H9 (cell line): ENCODE measurements around the gene IL1RAPL1. TPM values are rescaled to one million over a fixed set of nuclear protein-coding genes. Genes with fewer than 3 reads are reported as not detected.

ENCODE experiments used
- DNase-seq: peaks from one replicate; pipeline ENCODE4 v3.0.0-alpha.2; 2017
- H2AFZ ChIP-seq: one replicate; pipeline ENCODE4 v1.6.1; 2013; ENCODE audit warnings: mild to moderate bottlenecking, low read length, control low read depth, moderate library complexity
- H2AK5ac ChIP-seq: 2 replicates; pipeline ENCODE4 v1.6.1; 2013; ENCODE audit warnings: low read length, control low read depth, mixed read lengths; ENCODE audit not compliant: insufficient read length
- H2BK120ac ChIP-seq: one replicate; pipeline ENCODE4 v1.6.1; 2013; ENCODE audit warnings: low read depth, mild to moderate bottlenecking, low read length, control low read depth, inconsistent platforms; ENCODE audit not compliant: poor library complexity, severe bottlenecking
- H2BK12ac ChIP-seq: 2 replicates; pipeline ENCODE4 v1.6.1; 2013; ENCODE audit warnings: low read length, control low read depth, mixed read lengths, low read depth; ENCODE audit not compliant: insufficient read length
- H2BK15ac ChIP-seq: 2 replicates; pipeline ENCODE4 v1.6.1; 2013; ENCODE audit warnings: low read depth, low read length, control low read depth
- H2BK20ac ChIP-seq: one replicate; pipeline ENCODE4 v1.6.1; 2013; ENCODE audit warnings: low read depth, mild to moderate bottlenecking, low read length, control low read depth, inconsistent platforms; ENCODE audit not compliant: poor library complexity, severe bottlenecking
- H2BK5ac ChIP-seq: 2 replicates; pipeline ENCODE4 v1.6.1; 2013; ENCODE audit warnings: low read length, control low read depth, mixed read lengths; ENCODE audit not compliant: insufficient read length
- H3K14ac ChIP-seq: 2 replicates; pipeline ENCODE4 v1.6.1; 2013; ENCODE audit warnings: low read length, control low read depth; ENCODE audit not compliant: insufficient read depth
- H3K18ac ChIP-seq: 2 replicates; pipeline ENCODE4 v1.6.1; 2013; ENCODE audit warnings: low read depth, mild to moderate bottlenecking, mixed read lengths, low read length, control low read depth; ENCODE audit not compliant: insufficient read length
- H3K23ac ChIP-seq: 2 replicates; pipeline ENCODE4 v1.6.1; 2013; ENCODE audit warnings: low read length, control low read depth, mixed read lengths, low read depth; ENCODE audit not compliant: insufficient read length
- H3K23me2 ChIP-seq: 2 replicates; pipeline ENCODE4 v1.6.1; 2013; ENCODE audit warnings: low read depth, mild to moderate bottlenecking, mixed read lengths, low read length, control low read depth; ENCODE audit not compliant: insufficient read length, poor library complexity, severe bottlenecking
- H3K27ac ChIP-seq: 2 replicates; pipeline ENCODE4 v1.5.1; 2013; ENCODE audit warnings: low read length, control low read depth, mixed read lengths, low read depth; ENCODE audit not compliant: insufficient read length
- H3K27me3 ChIP-seq: 2 replicates; pipeline ENCODE4 v1.6.1; 2013; ENCODE audit warnings: low read length, control low read depth, inconsistent platforms; ENCODE audit not compliant: insufficient read depth
- H3K4ac ChIP-seq: 2 replicates; pipeline ENCODE4 v1.6.1; 2013; ENCODE audit warnings: low read depth, mild to moderate bottlenecking, control low read depth, inconsistent platforms, low read length, moderate library complexity
- H3K4me1 ChIP-seq: 2 replicates; pipeline ENCODE4 v1.6.1; 2013; ENCODE audit warnings: low read length, control low read depth, inconsistent platforms; ENCODE audit not compliant: insufficient read depth
- H3K4me2 ChIP-seq: 2 replicates; pipeline ENCODE4 v1.6.1; 2013; ENCODE audit warnings: low read length, control low read depth, mixed read lengths; ENCODE audit not compliant: insufficient read length, insufficient read depth
- H3K56ac ChIP-seq: 2 replicates; pipeline ENCODE4 v1.6.1; 2013; ENCODE audit warnings: low read depth, mild to moderate bottlenecking, mixed read lengths, low read length, control low read depth; ENCODE audit not compliant: insufficient read length
- H3K79me1 ChIP-seq: 2 replicates; pipeline ENCODE4 v1.6.1; 2013; ENCODE audit warnings: low read depth, mild to moderate bottlenecking, moderate library complexity, low read length, control low read depth, inconsistent platforms; ENCODE audit not compliant: insufficient read depth, poor library complexity, severe bottlenecking
- H3K79me2 ChIP-seq: 2 replicates; pipeline ENCODE4 v1.6.1; 2013; ENCODE audit warnings: low read length, control low read depth, inconsistent platforms; ENCODE audit not compliant: insufficient read depth
- H3K9ac ChIP-seq: 2 replicates; pipeline ENCODE4 v1.6.1; 2013; ENCODE audit warnings: low read length, control low read depth, mixed read lengths; ENCODE audit not compliant: insufficient read length; ENCODE audit errors: extremely low read depth
- H3K9me3 ChIP-seq: one replicate; pipeline ENCODE4 v1.6.1; 2013; ENCODE audit warnings: low read depth, low read length, inconsistent platforms; ENCODE audit not compliant: control insufficient read depth
- H3T11ph ChIP-seq: one replicate; pipeline ENCODE4 v1.6.1; 2013; ENCODE audit warnings: mild to moderate bottlenecking, low read length, control low read depth, inconsistent platforms
- H4K20me1 ChIP-seq: one replicate; pipeline ENCODE4 v1.6.1; 2013; ENCODE audit not compliant: control insufficient read depth, insufficient read length, insufficient read depth
- H4K5ac ChIP-seq: 2 replicates; pipeline ENCODE4 v1.6.1; 2013; ENCODE audit warnings: low read depth, mild to moderate bottlenecking, mixed read lengths, low read length, control low read depth; ENCODE audit not compliant: insufficient read length
- H4K8ac ChIP-seq: replicated peaks from 2 replicates; pipeline ENCODE4 v1.6.1; 2013; ENCODE audit warnings: low read length, control low read depth, mixed read lengths, low read depth; ENCODE audit not compliant: insufficient read length
- H4K91ac ChIP-seq: 2 replicates; pipeline ENCODE4 v1.6.1; 2013; ENCODE audit warnings: low read depth, mild to moderate bottlenecking, moderate library complexity, mixed read lengths, low read length, control low read depth; ENCODE audit not compliant: insufficient read length
- H3K27ac Mint-ChIP-seq, 3 experiments: 2 replicates in 2 of 3; 3 replicates in 1 of 3; pipeline ENCODE4 v1.8.0; 2020 to 2021; ENCODE audit warnings: mixed read lengths in 3 of 3, mild to moderate bottlenecking in 1 of 3, moderate library complexity in 1 of 3
- H3K27me3 Mint-ChIP-seq: 2 replicates; pipeline ENCODE4 v1.8.0; 2021; ENCODE audit warnings: low read depth, mild to moderate bottlenecking, moderate library complexity, mixed read lengths
- H3K36me3 Mint-ChIP-seq, 3 experiments: 2 replicates in 2 of 3; 3 replicates in 1 of 3; pipeline ENCODE4 v1.8.0; 2020 to 2021; ENCODE audit warnings: low read depth in 3 of 3, mixed read lengths in 3 of 3; ENCODE audit not compliant: insufficient read depth in 1 of 3
- H3K4me1 Mint-ChIP-seq, 2 experiments: 2 replicates each; pipeline ENCODE4 v1.8.0; 2020; ENCODE audit warnings: mixed read lengths in 2 of 2
- H3K4me3 Mint-ChIP-seq, 2 experiments: 2 replicates in 1 of 2; 3 replicates in 1 of 2; pipeline ENCODE4 v1.8.0; 2020 to 2021; ENCODE audit warnings: mild to moderate bottlenecking in 2 of 2, mixed read lengths in 2 of 2, moderate library complexity in 1 of 2
- H3K9me3 Mint-ChIP-seq, 2 experiments: 2 replicates in 1 of 2; 3 replicates in 1 of 2; pipeline ENCODE4 v1.8.0; 2020; ENCODE audit warnings: mild to moderate bottlenecking in 2 of 2, mixed read lengths in 2 of 2, moderate library complexity in 1 of 2
- WGBS: extraction: QIAGEN DNeasy Blood & Tissue Kit; methylation state at CpG from one replicate; pipeline ENCODE4 v1.1.7; 2013; ENCODE audit warnings: missing lambda C conversion rate, low lambda C conversion rate, mixed read lengths; ENCODE audit not compliant: insufficient read length; ENCODE audit errors: extremely low coverage; 5-methylcytosine and 5-hydroxymethylcytosine counted together
- total RNA-seq: library from RNA; stranded (reverse); gene quantifications from 2 replicates; pipeline ENCODE4 v1.2.1, GENCODE V29; 2021
- TF ChIP-seq, protein P1 (sequence below): fragments of 200-600 bp; sonication (generic); conservative IDR thresholded peaks from 3 replicates; pipeline ENCODE4 v1.8.0; 2021; ENCODE audit warnings: antibody characterized with exemption, mild to moderate bottlenecking

IL1RAPL1 gene
- total RNA-seq, 1 experiment from 2014 or later, result 0.31 TPM

- Mint-ChIP-seq H3K4me3 (no peak overlapping the region), H3K9me3 (peaks cover 0 to 53% of the 10 kb centered on the region in 2 experiments; a peak in 3 of 5 replicates), H3K4me1 (no peaks in the 10 kb centered on the region), H3K27ac (no peak overlapping the region), H3K27me3 (no peaks in the 10 kb centered on the region; the same call in 1 of the 2 replicates), H3K36me3 (no peaks in the 10 kb centered on the region; a peak in 1 of 7 replicates)
- Histone ChIP-seq H2AK5ac (no peak overlapping the region), H3K4me2 (no peak overlapping the region), H3K9me3 (no peaks in the 10 kb centered on the region), H3K23me2 (no peaks in the 10 kb centered on the region), H3K27me3 (no peaks in the 10 kb centered on the region), H3K79me2 (no peaks in the 10 kb centered on the region), H3K9ac (no peak overlapping the region), H2BK5ac (no peak overlapping the region), H3K23ac (no peak overlapping the region), H3K4ac (no peak overlapping the region), H4K20me1 (no peaks in the 10 kb centered on the region), H3K14ac (no peak overlapping the region), H4K8ac (no peak overlapping the region), H2BK120ac (no peak overlapping the region), H3K4me1 (no peaks in the 10 kb centered on the region), H4K91ac (no peak overlapping the region), H3T11ph (no peak overlapping the region), H2BK12ac (no peak overlapping the region), H2AFZ (no peak overlapping the region), H3K27ac (no peak overlapping the region), H3K56ac (no peak overlapping the region), H3K18ac (no peak overlapping the region), H4K5ac (no peak overlapping the region), H2BK15ac (no peak overlapping the region), H3K79me1 (no peaks in the 10 kb centered on the region), H2BK20ac (no peak overlapping the region)
- TF ChIP-seq, protein P1, sequence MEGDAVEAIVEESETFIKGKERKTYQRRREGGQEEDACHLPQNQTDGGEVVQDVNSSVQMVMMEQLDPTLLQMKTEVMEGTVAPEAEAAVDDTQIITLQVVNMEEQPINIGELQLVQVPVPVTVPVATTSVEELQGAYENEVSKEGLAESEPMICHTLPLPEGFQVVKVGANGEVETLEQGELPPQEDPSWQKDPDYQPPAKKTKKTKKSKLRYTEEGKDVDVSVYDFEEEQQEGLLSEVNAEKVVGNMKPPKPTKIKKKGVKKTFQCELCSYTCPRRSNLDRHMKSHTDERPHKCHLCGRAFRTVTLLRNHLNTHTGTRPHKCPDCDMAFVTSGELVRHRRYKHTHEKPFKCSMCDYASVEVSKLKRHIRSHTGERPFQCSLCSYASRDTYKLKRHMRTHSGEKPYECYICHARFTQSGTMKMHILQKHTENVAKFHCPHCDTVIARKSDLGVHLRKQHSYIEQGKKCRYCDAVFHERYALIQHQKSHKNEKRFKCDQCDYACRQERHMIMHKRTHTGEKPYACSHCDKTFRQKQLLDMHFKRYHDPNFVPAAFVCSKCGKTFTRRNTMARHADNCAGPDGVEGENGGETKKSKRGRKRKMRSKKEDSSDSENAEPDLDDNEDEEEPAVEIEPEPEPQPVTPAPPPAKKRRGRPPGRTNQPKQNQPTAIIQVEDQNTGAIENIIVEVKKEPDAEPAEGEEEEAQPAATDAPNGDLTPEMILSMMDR, result no peak
- no peak for DNase-seq
- no CpG with 5 or more reads among the region's 2 CpGs for WGBS
Observed at GRCh38 chrX:29640106-29640505, 1052.9 kb downstream of the IL1RAPL1 start.
